K562 (cell line): ENCODE results near the gene CORO2A. TPM values are rescaled to one million over a fixed set of nuclear protein-coding genes. Genes with fewer than 3 reads are reported as not detected.
A peak's percentile ranks its signal among the peaks of the same experiment; 100 is the strongest.

Source experiments
- CBX1 ChIP-seq: sonication (generic); IDR thresholded peaks from 2 replicates; pipeline ENCODE4 v1.6.1; 2016; ENCODE audit warnings: antibody characterized with exemption, low read depth, mild to moderate bottlenecking
- EP300 ChIP-seq: IDR thresholded peaks from 2 replicates; pipeline ENCODE4 v1.6.1; 2012; ENCODE audit warnings: low read length, improper control_type of control experiment
- ESRRA ChIP-seq: fragments of 450-650 bp; IDR thresholded peaks from 2 replicates; pipeline ENCODE4 v1.6.1; 2014; ENCODE audit warnings: low read depth, mild to moderate bottlenecking, moderate library complexity, borderline replicate concordance
- FIP1L1 ChIP-seq: fragments of 200-400 bp; formaldehyde crosslinking; IDR thresholded peaks from 2 replicates; pipeline ENCODE4 v1.6.1; 2018; ENCODE audit warnings: mild to moderate bottlenecking, low read depth, low read length; ENCODE audit not compliant: poor library complexity, severe bottlenecking
- HDAC6 ChIP-seq: IDR thresholded peaks from 2 replicates; pipeline ENCODE4 v1.6.1; 2012; ENCODE audit warnings: low read depth, mild to moderate bottlenecking, control low read depth, inconsistent platforms, low read length, moderate library complexity
- MECOM ChIP-seq: fragments of 250-450 bp; sonication (Bioruptor Pico); IDR thresholded peaks from 2 replicates; pipeline ENCODE4 v1.8.0; 2022; ENCODE audit warnings: inconsistent platforms
- MYBL2 ChIP-seq, 2 experiments: fragments of 450-650 bp in 1 of 2; sonication (generic) in 1 of 2; formaldehyde crosslinking in 1 of 2; IDR thresholded peaks; 2 replicates each; pipeline versions ENCODE4 v1.6.1 to v1.8.1; 2017 to 2022; ENCODE audit warnings: borderline replicate concordance in 1 of 2, inconsistent platforms in 1 of 2, low read depth in 1 of 2, mild to moderate bottlenecking in 1 of 2, missing genetic modification reagents in 1 of 2, moderate library complexity in 1 of 2
- RBM17 ChIP-seq: fragments of 200-400 bp; formaldehyde crosslinking; IDR thresholded peaks from 2 replicates; pipeline ENCODE4 v1.6.1; 2017; ENCODE audit warnings: low read depth, mild to moderate bottlenecking, low read length, borderline replicate concordance
- RFX5 ChIP-seq: IDR thresholded peaks from 2 replicates; pipeline ENCODE4 v1.6.1; 2011; ENCODE audit warnings: low read depth, mild to moderate bottlenecking, improper control_type of control experiment, low read length
- SREBF1 ChIP-seq: fragments of 150-350 bp; IDR thresholded peaks from 2 replicates; pipeline ENCODE4 v1.6.1; 2014; ENCODE audit warnings: antibody characterized with exemption, low read depth, low read length, borderline replicate concordance
- TGIF2 ChIP-seq: sonication (generic); formaldehyde crosslinking; IDR thresholded peaks from 2 replicates; pipeline ENCODE4 v1.8.1; 2022; ENCODE audit warnings: mild to moderate bottlenecking, missing genetic modification reagents, moderate library complexity
- polyA plus RNA-seq, 8 experiments: library from polyadenylated mRNA; depleted of rRNA in 4 of 8; stranded (reverse) in 5 of 8; unstranded in 3 of 8; fragments of >200 nt; fragmentation: Nextera tagmentation in 2 of 8; fragmentation: Illumina TruSeq in 1 of 8; extraction: Ambion mirVana in 2 of 8; extraction: Trizol in 1 of 8; gene quantifications; 2 replicates each; pipeline versions ENCODE4 v1.2.1 to v1.2.3, GENCODE V29; 2011 to 2014; ENCODE audit warnings: inconsistent platforms in 1 of 8, missing spikeins in 1 of 8
- total RNA-seq, 7 experiments: library from RNA; depleted of rRNA in 6 of 7; stranded (reverse); fragments of >200 nt in 6 of 7; fragmentation: Illumina TruSeq in 2 of 7; extraction: Trizol in 2 of 7; gene quantifications; 2 replicates each; pipeline versions ENCODE4 v1.2.1 to v1.2.3, GENCODE V29; 2011 to 2021; ENCODE audit warnings: low replicate concordance in 1 of 7
- TF ChIP-seq, protein P1 (sequence below): fragments of 450-650 bp; IDR thresholded peaks from 2 replicates; pipeline ENCODE4 v1.6.1; 2016; ENCODE audit warnings: mild to moderate bottlenecking, moderate library complexity
- TF ChIP-seq, protein P2 (sequence below): fragments of 450-650 bp; formaldehyde crosslinking; IDR thresholded peaks from 2 replicates; pipeline ENCODE4 v1.4.0; 2022; ENCODE audit warnings: missing genetic modification characterization
- TF ChIP-seq, protein P3 (sequence below): sonication (generic); formaldehyde crosslinking; IDR thresholded peaks from 2 replicates; pipeline ENCODE4 v1.8.0; 2023; ENCODE audit warnings: mild to moderate bottlenecking, missing genetic modification reagents

The CORO2A gene
- total and polyA plus RNA-seq, 9 of the 15 experiments (the other 6 are each of a cell fraction or from before 2014, with no cell fraction given): 9.5 to 26.6 (median 18.0) TPM

DNA sequence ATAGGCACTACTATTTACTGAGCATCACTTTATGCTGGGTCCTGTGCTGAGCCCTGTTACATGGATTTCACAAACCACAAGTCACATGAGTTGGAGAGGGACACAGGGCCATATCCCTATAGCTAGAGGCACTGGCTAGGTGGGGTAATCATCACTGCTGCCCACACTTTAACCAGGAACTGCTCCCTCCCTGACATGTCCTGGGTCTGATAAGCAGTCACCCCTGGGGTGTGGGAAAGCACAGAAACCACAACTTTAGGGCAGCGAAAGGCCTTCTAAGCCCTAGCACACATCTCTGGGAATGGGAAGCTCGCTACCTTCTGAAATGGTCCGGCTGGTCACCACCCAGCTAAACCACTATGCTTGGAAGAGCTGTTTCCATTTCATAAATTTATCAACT, 48.0 kb upstream of the CORO2A start (continued):
- TF ChIP-seq, protein P1, sequence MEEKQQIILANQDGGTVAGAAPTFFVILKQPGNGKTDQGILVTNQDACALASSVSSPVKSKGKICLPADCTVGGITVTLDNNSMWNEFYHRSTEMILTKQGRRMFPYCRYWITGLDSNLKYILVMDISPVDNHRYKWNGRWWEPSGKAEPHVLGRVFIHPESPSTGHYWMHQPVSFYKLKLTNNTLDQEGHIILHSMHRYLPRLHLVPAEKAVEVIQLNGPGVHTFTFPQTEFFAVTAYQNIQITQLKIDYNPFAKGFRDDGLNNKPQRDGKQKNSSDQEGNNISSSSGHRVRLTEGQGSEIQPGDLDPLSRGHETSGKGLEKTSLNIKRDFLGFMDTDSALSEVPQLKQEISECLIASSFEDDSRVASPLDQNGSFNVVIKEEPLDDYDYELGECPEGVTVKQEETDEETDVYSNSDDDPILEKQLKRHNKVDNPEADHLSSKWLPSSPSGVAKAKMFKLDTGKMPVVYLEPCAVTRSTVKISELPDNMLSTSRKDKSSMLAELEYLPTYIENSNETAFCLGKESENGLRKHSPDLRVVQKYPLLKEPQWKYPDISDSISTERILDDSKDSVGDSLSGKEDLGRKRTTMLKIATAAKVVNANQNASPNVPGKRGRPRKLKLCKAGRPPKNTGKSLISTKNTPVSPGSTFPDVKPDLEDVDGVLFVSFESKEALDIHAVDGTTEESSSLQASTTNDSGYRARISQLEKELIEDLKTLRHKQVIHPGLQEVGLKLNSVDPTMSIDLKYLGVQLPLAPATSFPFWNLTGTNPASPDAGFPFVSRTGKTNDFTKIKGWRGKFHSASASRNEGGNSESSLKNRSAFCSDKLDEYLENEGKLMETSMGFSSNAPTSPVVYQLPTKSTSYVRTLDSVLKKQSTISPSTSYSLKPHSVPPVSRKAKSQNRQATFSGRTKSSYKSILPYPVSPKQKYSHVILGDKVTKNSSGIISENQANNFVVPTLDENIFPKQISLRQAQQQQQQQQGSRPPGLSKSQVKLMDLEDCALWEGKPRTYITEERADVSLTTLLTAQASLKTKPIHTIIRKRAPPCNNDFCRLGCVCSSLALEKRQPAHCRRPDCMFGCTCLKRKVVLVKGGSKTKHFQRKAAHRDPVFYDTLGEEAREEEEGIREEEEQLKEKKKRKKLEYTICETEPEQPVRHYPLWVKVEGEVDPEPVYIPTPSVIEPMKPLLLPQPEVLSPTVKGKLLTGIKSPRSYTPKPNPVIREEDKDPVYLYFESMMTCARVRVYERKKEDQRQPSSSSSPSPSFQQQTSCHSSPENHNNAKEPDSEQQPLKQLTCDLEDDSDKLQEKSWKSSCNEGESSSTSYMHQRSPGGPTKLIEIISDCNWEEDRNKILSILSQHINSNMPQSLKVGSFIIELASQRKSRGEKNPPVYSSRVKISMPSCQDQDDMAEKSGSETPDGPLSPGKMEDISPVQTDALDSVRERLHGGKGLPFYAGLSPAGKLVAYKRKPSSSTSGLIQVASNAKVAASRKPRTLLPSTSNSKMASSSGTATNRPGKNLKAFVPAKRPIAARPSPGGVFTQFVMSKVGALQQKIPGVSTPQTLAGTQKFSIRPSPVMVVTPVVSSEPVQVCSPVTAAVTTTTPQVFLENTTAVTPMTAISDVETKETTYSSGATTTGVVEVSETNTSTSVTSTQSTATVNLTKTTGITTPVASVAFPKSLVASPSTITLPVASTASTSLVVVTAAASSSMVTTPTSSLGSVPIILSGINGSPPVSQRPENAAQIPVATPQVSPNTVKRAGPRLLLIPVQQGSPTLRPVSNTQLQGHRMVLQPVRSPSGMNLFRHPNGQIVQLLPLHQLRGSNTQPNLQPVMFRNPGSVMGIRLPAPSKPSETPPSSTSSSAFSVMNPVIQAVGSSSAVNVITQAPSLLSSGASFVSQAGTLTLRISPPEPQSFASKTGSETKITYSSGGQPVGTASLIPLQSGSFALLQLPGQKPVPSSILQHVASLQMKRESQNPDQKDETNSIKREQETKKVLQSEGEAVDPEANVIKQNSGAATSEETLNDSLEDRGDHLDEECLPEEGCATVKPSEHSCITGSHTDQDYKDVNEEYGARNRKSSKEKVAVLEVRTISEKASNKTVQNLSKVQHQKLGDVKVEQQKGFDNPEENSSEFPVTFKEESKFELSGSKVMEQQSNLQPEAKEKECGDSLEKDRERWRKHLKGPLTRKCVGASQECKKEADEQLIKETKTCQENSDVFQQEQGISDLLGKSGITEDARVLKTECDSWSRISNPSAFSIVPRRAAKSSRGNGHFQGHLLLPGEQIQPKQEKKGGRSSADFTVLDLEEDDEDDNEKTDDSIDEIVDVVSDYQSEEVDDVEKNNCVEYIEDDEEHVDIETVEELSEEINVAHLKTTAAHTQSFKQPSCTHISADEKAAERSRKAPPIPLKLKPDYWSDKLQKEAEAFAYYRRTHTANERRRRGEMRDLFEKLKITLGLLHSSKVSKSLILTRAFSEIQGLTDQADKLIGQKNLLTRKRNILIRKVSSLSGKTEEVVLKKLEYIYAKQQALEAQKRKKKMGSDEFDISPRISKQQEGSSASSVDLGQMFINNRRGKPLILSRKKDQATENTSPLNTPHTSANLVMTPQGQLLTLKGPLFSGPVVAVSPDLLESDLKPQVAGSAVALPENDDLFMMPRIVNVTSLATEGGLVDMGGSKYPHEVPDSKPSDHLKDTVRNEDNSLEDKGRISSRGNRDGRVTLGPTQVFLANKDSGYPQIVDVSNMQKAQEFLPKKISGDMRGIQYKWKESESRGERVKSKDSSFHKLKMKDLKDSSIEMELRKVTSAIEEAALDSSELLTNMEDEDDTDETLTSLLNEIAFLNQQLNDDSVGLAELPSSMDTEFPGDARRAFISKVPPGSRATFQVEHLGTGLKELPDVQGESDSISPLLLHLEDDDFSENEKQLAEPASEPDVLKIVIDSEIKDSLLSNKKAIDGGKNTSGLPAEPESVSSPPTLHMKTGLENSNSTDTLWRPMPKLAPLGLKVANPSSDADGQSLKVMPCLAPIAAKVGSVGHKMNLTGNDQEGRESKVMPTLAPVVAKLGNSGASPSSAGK: no peak
- TF ChIP-seq TGIF2 (CRISPR knock-in tag) (no peak), SREBF1 (no peak), RBM17 (no peak), RFX5 (no peak), ESRRA (peak; percentile 93; the same call in 1 of the 2 replicates), MYBL2 (IDR thresholded peaks at IDR 0.05; ENCODE audit: low read depth) (no peak), MYBL2 (CRISPR knock-in tag; IDR thresholded peaks at IDR 0.05; ENCODE audit: borderline replicate concordance) (no peak), MECOM (CRISPR knock-in tag) (no peak), HDAC6 (no peak), FIP1L1 (no peak), EP300 (peak; percentile 58), CBX1 (no peak)
- TF ChIP-seq, protein P2, sequence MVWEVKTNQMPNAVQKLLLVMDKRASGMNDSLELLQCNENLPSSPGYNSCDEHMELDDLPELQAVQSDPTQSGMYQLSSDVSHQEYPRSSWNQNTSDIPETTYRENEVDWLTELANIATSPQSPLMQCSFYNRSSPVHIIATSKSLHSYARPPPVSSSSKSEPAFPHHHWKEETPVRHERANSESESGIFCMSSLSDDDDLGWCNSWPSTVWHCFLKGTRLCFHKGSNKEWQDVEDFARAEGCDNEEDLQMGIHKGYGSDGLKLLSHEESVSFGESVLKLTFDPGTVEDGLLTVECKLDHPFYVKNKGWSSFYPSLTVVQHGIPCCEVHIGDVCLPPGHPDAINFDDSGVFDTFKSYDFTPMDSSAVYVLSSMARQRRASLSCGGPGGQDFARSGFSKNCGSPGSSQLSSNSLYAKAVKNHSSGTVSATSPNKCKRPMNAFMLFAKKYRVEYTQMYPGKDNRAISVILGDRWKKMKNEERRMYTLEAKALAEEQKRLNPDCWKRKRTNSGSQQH: no peak
- TF ChIP-seq, protein P3, sequence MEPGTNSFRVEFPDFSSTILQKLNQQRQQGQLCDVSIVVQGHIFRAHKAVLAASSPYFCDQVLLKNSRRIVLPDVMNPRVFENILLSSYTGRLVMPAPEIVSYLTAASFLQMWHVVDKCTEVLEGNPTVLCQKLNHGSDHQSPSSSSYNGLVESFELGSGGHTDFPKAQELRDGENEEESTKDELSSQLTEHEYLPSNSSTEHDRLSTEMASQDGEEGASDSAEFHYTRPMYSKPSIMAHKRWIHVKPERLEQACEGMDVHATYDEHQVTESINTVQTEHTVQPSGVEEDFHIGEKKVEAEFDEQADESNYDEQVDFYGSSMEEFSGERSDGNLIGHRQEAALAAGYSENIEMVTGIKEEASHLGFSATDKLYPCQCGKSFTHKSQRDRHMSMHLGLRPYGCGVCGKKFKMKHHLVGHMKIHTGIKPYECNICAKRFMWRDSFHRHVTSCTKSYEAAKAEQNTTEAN (CRISPR knock-in tag): no peak
